ENCODE results near the gene ZCCHC14.
A peak's percentile ranks its signal among the peaks of the same experiment; 100 is the strongest.
"Not testable (repeated sequence)": the region's sequence is repeated elsewhere in the genome, so short reads cannot be mapped to it uniquely, and the experiment has no call there.

ZCCHC14 gene

DNA sequence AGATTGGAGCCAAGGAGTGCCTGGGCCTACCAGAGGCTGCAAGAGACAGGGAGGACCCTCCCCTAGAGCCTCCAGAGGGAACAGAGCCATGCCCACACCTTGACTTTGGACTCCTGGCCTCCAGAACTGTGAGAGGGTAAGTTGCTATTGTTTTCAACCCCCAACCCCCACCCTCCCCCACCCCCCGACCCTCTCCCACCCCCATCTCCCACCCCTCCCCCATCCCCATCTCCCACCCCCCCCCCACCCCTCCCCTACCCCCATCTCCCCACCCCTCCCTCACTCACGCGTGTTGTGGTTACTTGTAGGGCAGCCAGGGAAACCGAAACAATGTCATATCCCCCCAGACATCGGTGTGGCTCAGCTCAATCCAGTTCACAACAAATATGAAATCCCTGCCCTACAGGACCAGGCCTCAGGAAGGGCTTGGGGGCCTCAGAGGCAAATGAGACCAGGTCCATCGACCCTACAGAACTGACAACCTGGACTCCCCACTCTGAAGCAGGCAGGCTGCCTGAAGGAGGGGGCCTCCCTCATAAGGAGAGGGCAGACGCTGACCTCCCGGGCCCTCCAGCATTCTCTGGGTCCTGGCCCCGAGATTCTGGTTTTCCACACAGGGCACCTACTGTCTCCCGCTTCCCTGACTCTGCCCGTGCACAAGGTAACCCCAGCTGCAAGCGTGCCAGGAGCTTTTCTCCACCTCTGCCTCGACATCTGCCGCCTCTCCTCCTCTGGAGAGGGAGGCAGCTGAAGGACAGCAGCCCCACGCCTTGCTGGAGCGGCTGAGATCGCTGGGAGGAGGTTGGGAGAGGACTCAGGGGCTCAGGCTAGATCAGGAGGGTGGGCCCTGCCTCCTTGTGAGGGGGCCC is 3.0 kb upstream of the ZCCHC14 start:
- DNase-seq, result no peak

DNA sequence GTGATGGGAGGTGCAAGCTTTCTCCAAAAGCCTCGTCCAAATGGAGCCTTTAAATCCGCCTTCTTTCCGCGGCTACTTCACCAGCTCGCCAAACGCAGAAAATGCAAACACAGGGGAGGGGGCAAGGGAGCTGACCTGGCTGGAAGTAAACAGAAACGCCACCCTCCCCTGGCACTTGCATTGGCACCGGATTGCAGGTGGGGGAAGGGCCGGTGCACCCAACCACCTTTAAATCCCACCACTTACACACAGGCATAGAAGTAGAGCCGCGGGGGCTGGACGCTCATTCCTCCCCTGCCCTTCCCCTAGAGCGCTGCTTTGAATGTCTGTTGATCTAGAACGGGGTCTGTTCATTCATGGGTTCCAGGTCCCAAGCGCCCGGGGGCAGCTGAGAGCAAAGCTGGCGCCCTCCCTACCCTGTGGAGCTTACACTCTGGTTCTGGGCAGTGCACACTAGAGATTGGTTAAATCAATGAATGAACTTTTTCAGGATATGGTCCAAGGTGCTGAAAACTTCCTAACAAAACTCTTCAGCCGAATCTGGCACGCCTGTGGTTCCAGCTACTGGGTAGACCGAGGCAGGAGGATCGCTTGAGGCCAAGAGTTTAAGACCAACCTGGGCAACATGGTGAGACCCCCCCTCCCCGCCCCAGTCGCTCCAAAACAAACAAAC is 920 bp upstream of the ZCCHC14 start:
- DNase-seq, result no peak

DNA sequence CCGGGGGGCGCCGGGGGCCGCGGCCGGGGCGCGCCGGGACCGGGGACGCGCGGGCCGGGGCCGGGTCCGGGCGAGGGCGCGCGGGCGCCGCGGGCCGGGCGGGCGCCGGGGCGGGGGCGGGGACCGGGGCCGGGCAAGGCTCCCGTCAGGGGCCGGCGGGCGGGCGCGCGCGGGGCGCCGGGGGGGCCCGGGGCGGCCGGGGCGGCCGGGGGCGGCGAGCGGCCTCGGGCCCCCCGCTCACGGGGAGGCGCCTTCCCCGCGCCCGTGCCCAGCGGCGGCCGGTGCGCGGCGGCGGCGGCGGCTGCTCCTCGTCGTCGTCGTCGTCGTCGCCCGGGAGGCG is 563 bp downstream of the ZCCHC14 start:
- DNase-seq, result no peak

DNA sequence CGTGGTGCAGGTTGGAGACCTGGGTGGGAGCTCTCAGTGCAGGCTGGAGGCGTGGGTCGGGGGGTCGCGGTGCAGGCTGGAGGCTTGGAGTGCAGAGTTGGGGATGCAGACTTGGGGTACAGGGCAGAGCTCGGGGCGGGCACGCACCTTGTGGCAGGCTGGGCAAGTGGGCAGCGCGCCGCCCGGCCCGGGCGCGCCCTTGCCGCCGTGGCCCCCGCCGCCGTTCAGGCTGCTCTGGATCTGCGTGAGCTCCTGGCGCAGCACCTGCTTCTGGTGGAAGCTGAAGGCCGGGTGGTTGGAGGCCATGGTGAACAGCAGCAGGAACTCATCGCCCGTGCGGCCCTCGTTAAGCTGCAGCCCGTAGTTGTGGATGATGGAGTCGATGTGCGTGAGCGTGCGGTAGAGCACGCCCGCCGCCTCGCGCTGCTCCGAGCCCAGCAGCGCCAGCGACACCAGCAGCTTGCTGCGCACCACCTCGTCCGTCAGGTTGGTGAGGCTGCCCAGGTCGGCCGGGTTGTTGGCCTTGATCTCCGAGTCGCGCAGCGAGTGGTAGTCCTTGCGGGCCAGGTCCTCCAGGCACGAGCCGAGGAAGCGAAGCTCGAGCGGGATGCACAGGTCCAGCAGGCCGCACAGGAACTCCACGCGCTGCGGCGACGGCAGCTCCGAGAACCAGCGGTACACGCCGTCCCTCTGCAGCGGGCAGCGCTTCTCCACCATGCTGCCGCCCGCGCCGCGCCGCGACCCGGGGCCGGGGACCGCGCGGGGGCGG is 1.1 kb downstream of the ZCCHC14 start:
- DNase-seq, result no peak

DNA sequence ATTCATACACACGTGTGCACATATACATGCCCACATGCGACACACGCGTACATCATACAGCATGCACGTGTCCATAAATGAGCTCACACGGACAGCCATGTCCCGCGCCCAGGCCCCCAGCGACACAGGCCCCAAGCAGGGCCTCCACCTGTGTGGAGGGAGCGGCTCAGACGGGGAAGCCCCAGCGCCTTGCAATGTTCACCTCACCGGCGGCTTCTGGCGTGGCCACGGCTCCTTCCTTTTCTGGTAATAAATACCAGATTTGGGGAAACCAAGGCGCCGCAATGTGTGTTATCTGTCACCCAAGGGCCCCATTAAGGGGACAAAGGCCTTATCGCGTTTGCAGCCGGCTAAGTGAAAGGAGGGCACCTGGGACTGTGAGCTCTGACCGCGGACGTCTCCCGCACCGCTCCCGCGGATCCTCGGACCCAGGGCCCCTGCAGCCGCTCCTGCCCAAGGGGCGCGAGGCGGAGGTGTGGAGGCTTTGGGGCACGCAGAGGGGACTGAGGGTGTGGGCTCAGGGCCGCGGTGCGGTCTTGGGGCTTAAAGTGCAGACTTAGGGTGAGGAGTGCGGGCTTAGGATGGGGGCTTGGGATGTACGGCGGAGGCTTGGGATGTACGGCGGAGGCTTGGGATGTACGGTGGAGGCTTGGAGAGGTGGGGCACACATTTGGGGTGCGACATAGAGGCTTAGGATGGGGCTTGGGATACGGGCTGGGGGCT is 1.9 kb downstream of the ZCCHC14 start:
- not testable (repeated sequence) for DNase-seq

DNA sequence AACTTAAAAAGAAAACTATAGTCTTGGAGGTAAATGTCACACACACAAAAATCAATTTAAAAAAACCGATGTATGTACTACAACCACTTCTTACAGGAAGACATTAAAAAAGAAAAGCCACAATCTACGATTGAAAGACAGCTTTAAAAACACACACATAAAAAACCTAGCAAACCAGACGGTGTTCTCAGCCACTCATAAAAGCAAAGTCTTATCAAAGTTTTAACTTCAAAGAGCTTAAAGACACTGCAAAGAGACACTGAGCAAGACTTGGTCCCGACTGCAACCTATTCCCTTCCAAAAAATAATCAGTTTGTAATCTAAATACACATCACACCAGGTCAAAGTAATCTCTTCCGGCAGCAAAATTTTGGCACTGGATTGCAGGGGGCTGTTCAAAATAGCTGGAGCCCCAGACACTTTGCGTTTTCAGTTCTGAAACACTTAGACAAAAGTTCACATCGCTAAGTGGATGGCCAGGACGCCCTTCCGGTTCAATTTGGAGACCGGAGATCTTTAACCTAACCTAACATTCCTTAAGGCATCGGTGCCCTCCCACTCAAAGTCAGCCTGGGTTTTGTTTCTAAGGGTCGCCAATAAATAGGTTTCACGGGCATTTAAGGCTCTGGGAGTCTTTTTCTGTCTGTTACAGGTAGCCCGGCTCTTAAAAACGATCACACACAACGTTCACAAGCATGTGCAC is 2.6 kb downstream of the ZCCHC14 start:
- no peak for DNase-seq

DNA sequence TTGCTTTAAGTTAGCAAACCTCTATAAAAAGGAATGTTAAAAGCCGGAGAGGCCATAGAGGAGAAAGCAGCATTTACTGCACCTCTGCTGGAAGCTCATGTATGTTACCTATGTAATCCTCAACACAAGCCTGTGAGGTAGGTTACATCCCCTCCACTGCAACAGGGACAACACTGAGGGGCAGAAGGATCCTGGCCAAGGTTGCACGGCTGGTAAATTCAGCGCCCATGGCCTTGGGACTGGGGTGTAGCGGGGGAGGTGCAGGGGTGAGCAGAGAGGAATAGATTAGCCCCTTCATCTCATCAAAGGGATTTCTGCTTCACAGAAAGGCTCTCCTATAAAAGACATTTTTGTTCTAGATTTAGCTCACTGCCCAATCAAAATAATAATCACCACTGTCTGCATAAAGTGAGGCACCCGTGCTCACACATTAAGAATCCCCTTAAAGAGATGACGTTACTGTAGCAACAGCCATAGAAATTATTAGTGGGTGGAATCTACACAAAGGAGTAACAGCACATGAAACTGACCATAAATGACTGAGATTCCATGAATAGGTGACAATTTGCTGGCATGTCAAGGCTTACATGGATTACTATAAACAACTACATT is 3.3 kb downstream of the ZCCHC14 start:
- DNase-seq, result no peak

DNA sequence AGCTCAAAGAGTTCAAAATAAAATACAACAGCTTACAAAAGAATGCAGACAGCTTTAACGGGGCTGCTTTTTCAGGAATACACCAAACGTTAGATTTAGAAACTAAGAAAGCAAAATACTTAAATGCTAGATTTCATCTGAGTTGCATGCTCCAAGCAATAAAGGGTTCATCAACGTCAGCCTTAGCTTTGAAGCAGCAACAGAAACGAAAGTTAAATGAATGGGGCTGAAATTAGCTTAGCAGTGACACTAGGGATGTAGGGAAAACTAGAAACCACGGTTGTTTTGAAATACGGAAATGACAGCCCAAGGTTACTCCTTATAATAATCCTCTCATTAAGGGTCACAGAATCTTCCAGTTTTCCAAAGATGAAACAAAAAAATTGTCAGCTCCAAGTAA is 3.9 kb downstream of the ZCCHC14 start:
- not testable (repeated sequence) for DNase-seq

DNA sequence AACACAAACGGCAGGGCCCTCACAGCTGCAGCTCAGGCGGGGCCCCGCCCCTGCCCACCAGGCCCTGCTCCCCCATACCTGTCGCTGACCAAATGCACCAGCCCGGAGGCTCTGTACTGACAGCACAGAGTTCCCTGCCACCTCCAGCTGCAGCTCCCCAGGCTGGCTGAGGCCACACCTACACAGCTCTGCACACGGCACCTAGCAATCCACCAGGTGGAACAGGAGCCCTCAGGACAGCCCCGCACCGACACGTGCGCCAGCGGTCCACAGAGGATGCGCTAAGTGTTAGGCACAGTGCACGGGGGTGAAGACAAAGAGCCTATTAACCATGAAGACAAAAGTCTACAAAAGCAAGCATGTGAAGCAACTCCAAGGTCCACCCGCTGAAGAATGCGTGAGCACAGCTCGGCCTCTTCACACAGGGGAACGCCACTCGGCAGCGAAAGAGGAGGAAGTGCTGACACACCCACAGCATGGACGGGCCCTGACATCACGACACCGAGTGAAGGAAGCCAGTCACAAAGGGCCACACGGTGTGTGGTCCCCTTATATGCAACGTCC is 5.4 kb downstream of the ZCCHC14 start:
- DNase-seq, result no peak

DNA sequence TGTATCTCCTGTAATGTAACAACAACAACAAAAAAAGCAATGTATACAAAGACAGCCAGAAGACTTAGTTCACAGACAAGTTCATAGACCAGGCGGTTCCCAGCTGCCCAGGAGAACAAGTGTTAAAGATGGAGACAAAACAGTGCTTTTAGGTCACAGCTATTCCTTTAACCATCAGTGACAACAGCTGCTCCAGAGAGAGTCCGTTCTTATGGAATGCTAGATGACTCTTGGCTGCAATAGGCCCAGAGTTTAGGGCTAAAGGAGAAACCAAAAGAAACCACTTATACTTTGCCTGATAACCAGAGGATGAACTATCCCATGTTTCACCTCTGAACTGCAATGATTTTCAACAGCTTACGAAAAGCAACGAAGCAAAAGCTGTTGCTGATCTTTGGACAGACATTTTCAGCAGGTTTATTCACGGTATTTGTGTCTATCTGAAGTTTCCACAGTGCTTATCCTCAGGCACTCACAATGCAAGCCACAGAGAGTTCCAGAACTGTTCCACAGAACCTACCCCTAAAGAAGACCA is 6.0 kb downstream of the ZCCHC14 start:
- no peak for DNase-seq

DNA sequence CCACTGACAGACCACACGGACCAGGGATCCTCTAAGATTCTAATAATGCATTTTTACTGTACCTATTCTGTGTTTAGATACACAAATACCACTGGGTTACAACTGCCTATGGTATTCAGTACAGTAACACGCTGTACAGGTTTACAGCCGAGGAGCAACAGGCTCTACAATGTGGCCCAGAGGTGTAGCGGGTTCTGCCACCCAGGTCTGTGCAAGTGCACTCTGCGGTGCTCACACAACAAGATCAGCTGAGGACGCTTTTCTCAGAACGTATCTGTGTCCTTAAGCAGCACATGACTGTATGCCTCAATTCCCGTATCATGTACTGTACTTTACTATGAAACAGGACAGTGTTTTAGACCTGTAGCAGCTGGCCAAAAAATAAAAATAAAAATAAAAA is 6.5 kb downstream of the ZCCHC14 start:
- DNase-seq, result no peak

DNA sequence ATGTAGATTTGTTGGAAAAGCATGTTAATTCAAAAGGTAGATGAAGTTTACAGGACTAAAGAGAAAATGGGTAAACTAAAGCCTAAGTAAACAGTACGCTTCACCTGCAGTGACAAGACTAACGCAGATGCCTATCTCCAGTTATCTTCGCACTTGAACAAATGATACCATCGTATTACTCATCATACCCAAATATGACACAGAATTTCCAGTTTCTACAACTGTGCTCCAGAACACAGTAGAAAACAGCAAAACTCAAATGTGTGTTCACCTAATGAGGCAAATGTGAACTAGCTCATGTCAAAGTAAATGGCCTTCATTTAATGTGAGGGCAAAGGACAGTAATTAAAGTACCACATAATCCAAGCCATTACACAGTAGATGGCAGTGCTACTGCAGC is 7.0 kb downstream of the ZCCHC14 start:
- DNase-seq, result not testable (repeated sequence)

DNA sequence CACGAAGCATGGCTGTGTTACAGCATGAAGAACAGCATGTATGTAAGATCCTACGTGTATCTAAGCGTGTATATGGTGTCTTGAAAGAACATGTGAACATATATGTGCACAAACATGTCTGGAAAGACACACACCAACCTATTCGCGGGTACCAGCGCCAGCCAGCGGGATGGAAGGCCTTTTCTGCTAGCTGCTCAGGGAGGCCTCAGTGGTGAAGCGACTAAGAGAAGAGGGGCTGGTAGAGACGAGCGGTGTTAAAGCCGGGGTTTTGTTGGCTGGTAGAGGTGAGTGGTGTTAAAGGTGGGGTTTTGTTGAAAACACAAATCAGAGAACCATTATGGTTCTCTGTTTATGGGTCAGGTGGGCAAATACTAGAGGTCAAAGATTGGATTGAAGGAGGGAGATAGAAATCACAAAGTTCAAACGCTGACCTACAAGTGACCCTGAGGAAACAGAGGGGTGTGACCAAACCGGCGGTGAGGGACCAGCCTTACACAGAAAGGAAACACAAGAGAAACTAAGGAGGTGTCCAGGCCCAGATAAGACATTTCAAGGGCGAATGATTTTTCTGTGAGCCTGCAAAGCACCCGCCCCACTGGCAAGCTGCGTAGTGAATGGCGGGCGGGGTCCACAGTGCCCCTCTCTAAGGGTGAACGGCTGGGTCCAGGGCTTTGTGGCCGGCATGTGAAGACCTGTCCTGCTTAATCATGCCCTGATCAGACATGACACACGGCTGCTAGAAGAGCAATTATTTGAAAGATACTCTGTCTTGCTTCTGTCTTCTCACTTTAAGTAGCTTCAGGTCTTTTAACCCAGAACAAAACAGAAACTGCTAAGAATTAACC is 8.1 kb downstream of the ZCCHC14 start:
- DNase-seq, result no peak

DNA sequence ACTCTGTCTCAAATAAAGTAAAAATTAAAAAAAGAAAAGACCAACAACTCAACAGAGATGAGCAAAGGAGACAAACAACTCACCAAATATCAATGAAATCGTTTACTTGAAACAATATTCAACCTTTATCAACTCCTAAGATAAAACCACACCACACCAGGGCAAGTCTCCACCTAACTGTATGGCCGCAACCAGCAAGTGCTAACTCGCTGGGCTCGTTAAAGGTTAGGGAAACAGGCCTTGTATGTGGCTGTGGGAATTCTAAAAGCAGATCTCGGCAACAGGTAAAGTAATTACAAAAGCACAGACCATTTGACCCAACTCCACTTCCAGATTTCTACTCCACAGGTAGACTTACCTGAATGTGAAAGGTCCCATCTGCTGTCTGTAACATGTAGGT is 9.3 kb downstream of the ZCCHC14 start:
- DNase-seq, result no peak

DNA sequence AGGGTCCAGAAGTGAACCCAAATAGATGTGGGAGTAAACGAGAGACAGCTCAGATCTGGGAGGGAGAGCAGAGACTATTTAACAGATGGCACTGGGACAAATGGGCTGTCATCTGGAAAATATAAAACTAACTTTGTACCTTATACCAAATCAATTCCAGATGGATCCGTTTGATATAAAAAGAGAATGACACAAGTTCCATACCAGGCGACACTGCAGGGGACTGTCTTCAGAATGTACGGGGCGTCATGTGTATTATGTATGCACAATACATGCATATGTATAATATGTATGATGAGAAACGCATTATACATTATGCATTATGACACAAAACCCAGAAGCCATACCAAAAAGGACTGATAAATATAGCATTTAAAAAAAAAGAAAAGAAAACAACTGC is 10.2 kb downstream of the ZCCHC14 start:
- not testable (repeated sequence) for DNase-seq

DNA sequence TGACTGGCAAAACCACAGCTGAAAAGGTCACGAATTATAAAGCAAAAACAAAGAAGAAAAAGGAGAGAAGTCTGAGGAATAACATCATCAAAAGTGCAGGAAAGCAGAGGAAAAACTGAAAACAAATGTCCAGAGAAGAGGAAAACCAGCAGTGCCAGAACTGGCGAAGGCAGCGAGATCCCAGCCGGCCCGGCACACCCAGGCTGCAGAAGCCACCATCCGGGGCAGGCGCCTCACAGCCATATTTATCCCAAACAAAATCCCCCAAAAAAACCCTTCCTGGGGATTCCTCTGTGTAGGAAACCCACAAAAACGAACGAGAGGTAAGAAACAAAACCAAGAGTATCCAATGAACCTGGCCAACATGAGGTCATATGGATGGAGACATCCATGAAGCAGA is 10.6 kb downstream of the ZCCHC14 start:
- DNase-seq, result no peak

DNA sequence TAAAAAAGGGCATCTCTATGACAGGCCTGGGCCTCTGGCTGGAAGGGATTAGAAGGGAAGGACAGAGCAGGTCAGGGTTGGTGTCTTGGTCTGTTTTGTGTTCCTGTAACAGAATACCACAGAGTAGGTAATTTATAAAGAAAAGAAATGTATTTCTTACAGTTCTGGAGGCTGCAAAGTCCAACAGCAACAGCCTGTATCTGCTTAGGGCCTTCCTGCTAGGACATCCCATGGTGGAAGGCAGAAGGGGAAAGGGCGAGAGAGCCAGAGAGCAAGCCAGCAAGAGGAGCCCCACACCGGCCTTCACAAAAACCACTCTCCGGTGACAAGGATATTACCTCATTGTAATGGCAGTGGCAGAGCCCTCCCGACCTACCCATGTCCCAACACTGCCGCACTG is 11.1 kb downstream of the ZCCHC14 start:
- DNase-seq, result not testable (repeated sequence)

DNA sequence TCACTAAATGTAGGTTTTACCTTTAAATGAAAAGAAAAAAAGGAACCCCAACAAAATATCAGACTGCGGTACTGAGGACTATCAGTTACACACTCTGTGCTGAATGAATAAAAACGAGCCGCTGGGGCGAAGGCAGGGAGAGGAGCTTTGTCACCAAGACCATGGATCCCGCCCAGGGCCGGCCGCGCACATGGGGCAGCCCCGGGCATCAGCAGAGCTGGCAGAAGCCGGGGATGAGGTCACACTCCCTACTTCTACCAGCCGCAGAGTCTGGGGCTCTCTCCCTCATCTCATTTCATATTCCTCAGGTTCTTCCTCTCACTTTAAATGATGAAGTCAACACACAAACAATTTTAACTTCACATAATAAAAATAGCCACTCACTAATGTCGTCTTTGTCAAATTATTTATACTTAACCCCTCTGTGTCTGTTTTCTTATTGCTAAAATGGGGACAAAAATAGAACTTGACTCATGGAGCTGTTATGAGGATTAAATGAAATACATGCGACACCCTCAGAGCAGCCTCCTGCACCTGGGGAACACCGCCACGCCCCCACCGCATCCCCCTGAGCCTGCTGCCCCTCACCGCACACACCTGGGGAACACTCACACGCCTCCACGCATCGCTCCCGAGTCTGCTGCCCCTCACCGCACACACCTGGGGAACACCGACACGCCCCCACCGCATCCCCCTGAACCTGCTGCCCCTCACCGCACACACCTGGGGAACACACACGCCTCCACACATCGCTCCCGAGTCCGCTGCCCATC is 15.4 kb downstream of the ZCCHC14 start:
- DNase-seq, result peak; percentile 55

DNA sequence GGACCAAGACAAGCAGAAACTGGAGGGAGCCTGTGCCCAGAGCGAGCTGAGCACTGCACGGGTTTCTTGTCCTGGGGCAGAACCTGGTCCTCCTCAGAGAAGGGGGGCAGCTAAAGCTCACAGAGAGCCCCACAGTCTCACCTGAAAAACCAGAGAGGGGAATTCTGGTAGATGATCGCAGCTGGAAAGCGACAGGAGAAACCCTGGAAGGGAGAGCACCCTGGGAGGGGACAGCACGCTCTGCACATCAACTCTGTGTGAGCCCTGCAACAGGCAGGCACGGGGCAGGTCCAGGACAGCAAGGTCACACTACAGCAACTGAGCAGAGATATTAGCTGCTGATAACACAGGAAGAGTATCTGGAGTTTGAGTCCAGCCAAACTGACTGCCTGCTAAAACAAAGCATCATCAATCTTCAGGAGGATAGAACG is 18.2 kb downstream of the ZCCHC14 start:
- DNase-seq, result no peak

Measured in T1000 (cell line).